Measurements from ENCODE around the gene MTRF1.
A peak's percentile ranks its signal among the peaks of the same experiment; 100 is the strongest.

Gene MTRF1

DNA sequence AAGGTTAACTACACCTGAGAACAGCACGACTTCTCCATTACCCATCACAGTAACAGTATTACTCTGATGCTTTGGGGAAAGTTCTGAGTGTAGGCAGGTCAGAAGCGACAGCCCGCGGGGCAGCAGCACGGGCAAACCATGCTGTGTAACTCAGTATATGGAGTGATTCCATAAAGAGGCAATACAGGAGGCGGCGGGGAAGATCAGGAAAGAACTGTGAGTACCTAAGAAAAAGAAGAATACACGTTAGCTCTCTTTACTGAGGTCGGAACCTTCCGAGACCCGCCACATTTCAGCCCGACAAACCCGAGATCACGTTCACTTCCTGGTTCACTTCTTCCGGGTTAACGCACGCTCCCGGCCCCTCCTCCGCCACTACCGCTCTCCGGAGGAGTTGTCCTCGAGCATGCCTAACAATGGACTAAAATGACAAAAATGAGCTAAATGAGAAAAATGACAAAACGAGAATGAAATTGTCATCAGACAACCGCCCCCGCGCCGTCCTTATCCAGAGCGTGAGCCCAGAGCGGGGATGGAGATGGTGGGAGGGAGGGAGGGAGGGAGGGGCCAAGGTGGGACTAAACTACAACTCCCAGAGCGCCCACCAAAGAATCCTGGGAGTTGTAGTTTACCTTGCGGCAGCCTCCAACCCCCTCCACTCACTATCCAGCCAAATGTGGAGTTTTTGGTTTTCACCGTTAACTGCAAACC is at the start of gene MTRF1:
Gene MTRF1 (minus strand): TSS at position 316 of the 711 bp plus-strand sequence. CDS start 2,669 bp downstream, outside the sequence.
- DNase-seq (ENCODE audit: low read depth) = peak; percentile 61

- DNase-seq (ENCODE audit: low read depth) = no peak
Observed at GRCh38 chr13:41313117-41313516, 49.7 kb upstream of the MTRF1 start.

- no peak for DNase-seq (ENCODE audit: low read depth)
Observed at GRCh38 chr13:41312176-41312500, 48.8 kb upstream of the MTRF1 start.

GRCh38 chr13:41311406-41312175 is 48.2 kb upstream of the MTRF1 start:
- peak; percentile 27 for DNase-seq (ENCODE audit: low read depth)

GRCh38 chr13:41310963-41311405 is 47.6 kb upstream of the MTRF1 start, which contains the start of gene NAA16:
Gene NAA16 (plus strand): TSS chr13:41311267. CDS start chr13:41311529, 262 bp downstream.
- DNase-seq (ENCODE audit: low read depth) = peak; percentile 98

DNA sequence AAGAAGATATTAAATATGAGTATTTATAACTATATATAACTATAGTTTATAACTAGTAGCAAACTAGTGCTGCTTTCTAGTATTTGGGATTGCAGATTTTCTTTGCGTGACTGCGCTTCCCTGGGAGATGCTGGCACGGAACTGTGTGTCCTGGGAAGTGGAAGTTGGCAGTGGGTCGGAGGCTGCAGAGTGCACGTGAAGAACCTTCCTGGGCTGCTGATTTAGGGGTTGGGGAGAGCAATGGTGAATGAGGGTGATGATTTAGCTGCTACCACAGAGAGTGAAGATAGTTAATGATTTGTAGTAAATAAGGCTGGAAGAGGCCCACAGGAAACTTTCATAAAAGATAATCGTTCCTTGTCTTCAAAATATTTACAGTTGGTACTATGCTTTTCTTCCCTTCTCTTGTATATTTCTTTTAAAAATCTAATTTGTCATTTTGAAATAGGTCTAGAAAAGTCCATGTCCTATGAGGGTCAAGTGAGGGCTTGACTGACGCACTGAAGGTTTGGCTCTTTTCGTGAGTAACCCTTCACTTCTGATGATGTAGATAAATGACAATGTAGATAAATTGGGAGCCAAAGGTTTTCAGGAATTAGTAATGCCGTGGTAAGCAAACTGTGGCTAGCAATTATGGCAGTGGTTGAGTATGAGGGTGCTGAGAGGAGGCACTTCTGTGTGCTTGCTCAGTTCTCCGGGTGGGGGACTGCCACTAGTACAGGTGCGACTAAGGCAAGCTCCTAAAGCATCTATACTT is 44.7 kb upstream of the MTRF1 start:
- no peak for DNase-seq (ENCODE audit: low read depth)

DNA sequence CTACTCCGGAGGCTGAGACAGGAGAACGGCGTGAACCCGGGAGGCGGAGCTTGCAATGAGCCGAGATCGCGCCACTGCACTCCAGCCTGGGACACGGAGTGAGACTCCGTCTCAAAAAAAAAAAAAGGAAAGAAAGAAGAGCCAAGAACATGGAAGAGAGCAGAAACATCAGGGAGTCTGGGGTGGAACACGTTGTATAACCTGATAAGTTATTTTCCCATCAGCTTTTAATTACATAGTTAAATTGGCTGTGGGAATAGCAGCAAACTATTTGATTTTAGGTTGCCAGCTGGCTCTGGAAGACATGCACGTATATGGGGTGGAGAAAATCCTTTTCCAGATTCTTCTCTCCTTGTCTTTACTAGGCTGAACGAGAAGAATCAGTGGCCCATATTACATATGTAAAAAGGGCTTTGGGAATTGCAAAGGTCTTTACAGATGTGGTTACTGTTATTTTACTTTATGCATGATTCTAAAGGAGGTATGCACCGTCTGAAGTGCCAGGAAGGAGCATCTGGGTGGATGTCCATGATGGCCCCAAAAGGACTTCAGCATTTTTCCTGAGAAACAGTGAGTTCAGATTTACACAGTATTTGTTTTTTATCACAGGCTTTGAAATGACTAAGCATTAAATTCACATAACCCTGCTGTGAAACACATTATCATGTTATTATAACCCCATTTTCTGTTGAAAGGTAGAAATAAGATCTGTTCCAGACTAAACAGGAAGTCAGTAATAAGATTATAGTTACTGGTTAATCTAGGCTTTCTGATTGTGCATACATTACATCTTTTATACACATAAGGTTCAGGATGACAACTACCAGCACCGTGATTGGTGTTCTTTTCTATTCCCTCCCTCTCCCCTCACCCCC is 43.1 kb upstream of the MTRF1 start:
- DNase-seq (ENCODE audit: low read depth) = no peak

GRCh38 chr13:41304551-41304950 is 41.2 kb upstream of the MTRF1 start:
- DNase-seq (ENCODE audit: low read depth) = no peak

DNA sequence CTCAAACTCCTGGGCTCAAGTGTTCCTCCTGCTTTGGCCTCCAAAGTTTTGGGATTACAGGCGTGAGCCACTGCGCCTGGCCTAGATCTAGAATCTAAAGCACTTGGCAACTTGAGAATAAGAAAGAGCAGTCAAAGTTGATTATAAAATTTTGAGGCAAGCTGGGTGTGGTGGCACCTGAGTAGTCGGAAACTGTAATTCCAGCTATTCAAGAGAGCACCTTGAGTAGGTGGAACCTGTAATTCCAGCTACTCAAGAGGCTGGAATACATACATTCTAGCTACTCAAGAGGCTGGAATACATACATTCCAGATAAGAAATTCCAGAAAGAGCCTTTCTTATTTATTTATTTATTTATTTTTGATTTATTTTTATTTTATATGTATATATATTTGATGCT is 39.4 kb upstream of the MTRF1 start:
- DNase-seq (ENCODE audit: low read depth) = no peak

GRCh38 chr13:41299316-41300094 is 36.1 kb upstream of the MTRF1 start:
- no peak for DNase-seq (ENCODE audit: low read depth)

- DNase-seq (ENCODE audit: low read depth) = no peak
Observed at GRCh38 chr13:41296879-41297646, 33.7 kb upstream of the MTRF1 start.

DNA sequence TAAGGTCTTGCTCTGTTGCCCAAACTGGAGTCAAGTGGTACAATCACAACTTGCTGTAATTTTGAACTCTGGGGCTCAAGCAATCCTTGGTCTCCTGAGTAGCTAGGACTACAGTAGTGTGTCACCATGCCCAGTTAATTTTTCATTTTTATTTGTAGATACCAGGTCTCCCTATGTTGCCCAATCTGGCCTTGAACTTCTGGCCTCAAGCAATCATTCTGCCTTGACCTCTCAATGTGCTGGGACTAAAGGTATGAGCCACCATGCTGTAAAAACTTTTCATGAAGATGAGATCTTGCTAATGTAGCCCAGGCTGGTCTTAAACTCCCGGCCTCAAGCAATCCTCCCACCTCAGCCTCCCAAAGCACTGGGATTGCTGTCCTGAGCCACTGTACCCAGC is 32.6 kb upstream of the MTRF1 start:
- DNase-seq (ENCODE audit: low read depth) = no peak

DNA sequence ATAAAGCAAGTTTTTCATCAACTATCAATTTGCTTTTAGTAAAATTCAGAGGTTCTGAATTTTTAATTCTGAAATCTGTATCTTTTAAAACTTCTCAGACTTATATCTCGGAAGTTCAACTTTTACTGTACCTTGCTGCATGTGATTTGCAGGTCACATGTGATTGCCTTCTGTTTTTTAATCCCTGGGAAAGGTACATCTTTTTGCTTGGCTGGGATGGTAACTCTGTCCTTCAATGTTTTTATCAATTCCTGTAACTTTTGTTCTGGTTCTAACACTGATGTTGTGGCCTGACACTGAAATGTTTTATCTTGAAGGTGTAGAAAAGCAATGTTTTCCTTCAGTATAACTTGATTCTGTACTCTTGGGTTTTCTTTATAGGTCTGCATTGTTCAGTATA is 31.5 kb upstream of the MTRF1 start:
- DNase-seq (ENCODE audit: low read depth) = no peak

DNA sequence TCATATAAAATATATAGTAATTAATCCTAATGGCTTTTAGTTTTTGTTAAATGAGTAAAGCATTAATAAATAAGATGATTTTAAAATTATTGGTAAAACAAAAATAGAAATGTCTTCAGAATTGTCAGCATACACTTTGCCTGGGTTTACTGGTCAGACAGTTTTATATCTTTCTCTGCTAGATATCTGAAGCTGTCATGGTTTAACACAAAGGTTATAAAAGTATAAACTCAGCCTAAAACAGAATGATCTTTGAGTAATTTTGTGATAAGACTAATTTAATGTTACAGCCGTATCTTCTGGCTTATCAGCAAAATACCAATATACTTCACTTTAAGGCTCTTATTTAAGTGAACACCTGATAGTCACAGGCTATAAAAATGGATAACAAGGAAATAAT is 29.9 kb upstream of the MTRF1 start:
- no peak for DNase-seq (ENCODE audit: low read depth)

GRCh38 chr13:41291246-41291645 is 27.9 kb upstream of the MTRF1 start:
- DNase-seq (ENCODE audit: low read depth) = no peak

DNA sequence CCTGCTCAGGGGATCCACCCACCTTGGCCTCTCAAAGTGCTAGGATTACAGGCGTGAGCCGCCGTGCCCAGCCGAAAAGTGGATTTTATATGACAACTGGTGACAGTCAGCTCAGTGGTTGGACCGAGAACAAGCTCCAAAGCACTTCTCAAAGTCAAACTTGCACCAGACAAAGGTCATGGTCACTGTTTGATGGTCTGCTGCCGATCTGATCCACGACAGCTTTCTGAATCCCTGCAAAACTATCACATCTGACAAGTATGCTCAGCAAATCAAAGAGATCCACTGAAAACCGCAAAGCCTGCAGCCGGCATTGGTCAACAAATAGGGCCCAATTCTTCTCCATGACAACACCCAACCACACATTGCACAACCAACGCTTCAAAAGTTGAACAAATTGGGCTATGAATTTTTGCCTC is 26.1 kb upstream of the MTRF1 start:
- DNase-seq (ENCODE audit: low read depth) = no peak

DNA sequence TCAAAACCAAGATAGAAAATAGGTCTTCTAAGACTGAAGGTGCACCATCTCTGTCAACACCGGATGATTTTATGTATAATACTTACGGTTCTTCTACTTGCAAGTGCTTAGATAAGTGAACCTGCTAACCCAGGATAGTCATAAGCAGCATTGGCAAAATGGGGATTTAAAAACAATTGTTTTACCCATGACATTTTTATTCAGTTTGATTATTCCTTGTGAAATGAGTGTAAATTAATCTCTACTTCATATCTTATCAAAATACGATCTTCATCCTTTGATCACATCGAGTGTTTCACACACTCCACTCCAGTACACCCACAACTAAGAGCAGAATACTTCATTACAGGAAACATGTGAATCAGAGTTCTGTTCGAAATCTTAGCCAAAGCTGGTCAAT is 23.0 kb upstream of the MTRF1 start:
- DNase-seq (ENCODE audit: low read depth) = no peak

- no peak for DNase-seq (ENCODE audit: low read depth)
Observed at GRCh38 chr13:41284512-41285288, 21.3 kb upstream of the MTRF1 start.

GRCh38 chr13:41282129-41282571 is 18.8 kb upstream of the MTRF1 start:
- no peak for DNase-seq (ENCODE audit: low read depth)
